HG02759 (cell line): ENCODE measurements around the gene GRIK1.

Experiments used
- ATAC-seq: cut with Tn5 transposase; IDR thresholded peaks from one replicate; pipeline ENCODE4 v1.9.1; 2021; ENCODE audit warnings: mild to moderate bottlenecking, moderate library complexity; ENCODE audit not compliant: unreplicated experiment

Gene GRIK1

DNA sequence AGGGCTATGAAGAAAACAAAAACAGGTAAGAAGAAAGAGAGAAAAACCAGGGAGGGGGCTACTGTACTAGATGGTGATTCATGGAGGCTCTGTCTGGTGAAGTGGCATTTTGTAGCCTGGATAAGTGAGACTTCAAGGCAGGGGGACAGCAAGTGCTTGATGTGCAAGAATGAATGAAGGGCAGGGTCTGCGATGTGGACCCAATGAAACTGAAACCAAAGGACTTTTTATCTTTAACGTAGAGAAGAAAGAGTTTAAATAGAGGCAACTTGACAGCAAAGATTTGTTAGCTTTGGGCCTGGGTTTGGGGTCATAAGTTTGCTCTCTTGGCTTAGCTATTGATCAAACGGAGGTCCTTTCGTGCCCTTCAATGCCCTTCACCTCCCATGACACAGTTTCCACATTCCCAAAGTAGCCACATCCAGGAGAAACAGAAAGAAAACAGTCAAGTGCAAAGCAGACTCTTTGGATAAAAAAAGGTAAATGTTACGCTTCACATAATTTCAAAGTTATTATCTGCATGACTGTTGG is 291.0 kb downstream of the GRIK1 start:
- ATAC-seq = no peak

- ATAC-seq = no peak
These were observed 292.4 kb downstream of the GRIK1 start for GRCh38 chr21:29647353-29647781.

DNA sequence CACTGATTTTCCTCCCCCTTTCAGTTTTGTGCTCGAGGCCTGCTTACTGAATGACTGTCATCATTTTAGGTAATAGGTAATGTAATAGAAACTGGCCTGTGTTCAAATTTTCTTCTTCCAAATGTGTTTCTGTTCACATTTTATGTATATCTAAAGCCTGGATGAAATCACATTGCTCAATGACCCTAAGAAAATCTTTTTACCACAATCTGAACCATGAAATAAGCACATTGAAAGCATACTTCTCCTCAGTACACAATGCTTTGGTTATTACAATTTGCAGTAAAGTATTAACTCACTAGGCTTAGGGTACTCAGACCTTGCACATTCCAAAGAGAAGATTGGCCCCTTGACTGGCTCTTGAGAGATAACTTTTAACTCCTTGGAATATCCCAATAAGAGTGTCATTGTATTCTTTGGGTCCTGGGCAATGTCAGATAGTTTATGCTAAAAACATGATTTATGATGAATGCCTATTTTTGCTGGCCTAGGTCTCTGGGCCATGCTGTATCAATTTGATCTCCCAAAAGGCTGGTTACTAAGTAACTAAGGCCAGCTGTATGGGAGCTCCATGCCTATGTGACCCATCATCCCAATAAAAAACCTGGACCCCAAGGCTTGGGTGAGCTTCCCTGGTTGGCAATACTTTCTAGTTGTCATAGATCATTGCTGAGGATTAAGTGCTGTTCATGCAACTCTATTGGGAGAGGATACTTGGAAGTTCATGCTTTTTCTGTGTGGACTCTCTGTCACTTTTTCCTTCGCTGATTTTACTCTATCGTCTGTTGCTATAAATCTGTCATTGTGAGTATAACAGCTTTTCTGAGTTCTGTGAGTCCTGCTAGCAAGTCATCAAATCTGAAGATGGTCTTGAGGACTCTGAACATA is 293.9 kb downstream of the GRIK1 start:
- ATAC-seq = no peak

GRCh38 chr21:29643289-29643688 is 296.5 kb downstream of the GRIK1 start:
- no peak for ATAC-seq

DNA sequence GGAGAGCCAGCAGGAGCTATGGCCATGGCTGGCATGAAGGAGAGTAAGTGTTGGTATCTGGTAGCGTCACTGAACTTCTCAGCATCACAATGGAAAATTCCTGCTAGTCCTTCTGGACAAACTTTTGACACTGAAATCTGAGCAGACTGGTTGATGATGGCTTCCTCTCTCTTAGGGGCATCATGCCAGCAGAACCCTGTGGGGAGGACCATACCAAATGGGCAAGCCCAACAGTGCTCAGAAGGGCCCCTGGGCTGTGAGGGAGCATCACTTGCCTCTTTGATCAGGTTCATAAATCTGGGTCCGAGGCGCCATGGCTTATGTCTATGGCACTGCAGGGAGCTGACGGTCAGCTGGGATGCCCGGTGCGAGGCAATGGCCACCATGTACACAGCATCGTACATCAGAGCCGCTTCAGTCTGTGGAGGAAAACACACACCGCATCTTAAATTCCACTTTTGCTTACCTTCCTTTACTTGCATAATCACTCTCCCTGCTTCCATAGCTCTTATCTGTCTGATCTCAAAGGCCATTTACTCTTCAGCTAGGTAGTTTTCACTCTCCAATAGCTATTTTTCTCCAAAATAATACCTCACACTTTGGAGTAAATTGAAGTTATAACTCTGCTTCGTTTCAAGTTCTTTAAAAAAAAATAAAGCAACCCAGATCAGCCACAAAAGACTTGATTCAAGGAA is 297.1 kb downstream of the GRIK1 start:
- no peak for ATAC-seq

GRCh38 chr21:29641635-29642550 is 297.9 kb downstream of the GRIK1 start:
- no peak for ATAC-seq

GRCh38 chr21:29641001-29641634 is 298.7 kb downstream of the GRIK1 start:
- ATAC-seq = no peak

DNA sequence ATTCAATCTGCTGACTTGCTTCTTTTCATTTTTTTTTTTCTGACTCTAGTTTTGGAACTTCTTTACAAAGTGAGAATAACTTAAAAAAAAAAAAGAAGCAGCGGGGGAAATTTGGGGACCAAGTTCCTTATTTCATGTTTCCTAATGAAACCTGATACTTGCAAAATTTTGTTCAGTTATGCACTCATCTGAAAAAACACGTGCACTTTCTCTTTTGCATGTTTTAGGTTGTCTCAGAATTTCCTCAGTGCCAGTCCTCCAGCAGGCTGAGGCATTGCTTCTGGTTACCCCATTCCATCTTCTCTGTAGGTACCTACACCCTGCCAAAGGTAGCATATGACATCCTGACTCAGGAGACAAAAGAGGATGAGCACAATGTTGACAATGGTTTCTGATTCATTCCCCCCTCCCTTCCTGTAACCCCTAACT is 299.7 kb downstream of the GRIK1 start:
- ATAC-seq = peak; percentile 60

- ATAC-seq = peak; percentile 36
These were observed 300.3 kb downstream of the GRIK1 start for GRCh38 chr21:29639366-29640079.

DNA sequence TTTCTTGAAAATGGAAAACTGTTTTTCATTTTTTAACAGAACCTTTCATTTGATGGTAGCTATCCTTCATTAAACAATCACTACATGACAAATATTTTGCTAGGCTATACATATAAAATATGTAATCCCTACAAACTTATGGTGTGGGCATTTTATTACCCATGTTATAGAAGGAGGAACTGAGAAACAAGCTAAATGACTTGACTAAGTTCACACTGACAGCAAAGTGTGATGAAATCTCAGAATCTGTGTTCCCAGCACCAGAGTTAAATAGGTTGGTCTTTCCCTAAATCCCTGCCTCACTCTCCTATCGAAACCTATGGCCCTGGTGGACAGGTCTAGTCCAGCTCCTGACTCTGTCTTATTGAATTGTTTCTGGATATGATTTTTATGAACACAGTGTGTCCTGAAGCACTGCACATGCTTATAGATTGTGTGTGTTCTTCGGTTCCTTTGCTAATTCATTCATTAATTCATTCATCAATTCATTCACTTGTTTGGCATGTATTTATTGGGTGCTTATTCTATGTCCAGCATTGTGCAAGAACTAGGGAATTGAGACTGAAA is 301.0 kb downstream of the GRIK1 start:
- ATAC-seq = no peak

DNA sequence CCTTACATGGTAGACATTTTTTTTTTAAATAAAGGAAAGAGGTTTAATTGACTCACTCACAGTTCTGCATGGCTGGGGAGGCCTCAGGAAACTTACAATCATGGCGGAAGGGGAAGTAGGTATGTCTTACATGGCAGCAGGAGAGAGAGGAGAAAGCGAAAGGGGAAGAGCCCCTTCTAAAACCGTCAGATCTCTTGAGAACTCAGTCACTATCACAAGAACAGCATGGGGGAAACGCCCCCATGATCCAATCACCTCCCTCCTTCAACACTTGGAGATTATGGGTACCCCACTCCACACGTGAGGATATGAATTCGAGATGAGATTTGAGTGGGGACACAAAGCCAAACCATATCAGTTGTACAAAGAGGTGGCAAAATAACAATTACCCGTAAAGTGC is 301.7 kb downstream of the GRIK1 start:
- ATAC-seq = no peak

DNA sequence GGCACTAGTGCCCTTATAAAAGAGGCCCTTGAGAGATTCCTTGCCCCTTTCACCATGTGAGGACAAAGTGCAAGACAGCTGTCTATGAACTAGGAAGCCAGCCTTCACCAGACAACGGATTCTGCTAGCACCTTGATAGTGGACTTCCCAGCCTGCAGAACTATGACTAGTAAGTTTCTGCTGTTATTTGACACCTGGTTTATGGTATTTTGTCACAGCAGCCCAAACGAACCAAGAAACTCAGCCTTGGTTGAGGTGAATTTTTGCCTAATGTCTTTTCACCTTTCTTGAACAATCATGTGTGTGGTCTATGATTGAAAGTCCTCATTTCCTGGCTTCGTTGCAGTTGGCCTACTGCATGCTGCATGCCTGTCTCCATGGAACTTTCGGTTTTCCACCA is 302.2 kb downstream of the GRIK1 start:
- ATAC-seq = no peak

GRCh38 chr21:29637134-29637533 is 302.7 kb downstream of the GRIK1 start:
- no peak for ATAC-seq

GRCh38 chr21:29634418-29634817 is 305.4 kb downstream of the GRIK1 start:
- ATAC-seq = no peak

DNA sequence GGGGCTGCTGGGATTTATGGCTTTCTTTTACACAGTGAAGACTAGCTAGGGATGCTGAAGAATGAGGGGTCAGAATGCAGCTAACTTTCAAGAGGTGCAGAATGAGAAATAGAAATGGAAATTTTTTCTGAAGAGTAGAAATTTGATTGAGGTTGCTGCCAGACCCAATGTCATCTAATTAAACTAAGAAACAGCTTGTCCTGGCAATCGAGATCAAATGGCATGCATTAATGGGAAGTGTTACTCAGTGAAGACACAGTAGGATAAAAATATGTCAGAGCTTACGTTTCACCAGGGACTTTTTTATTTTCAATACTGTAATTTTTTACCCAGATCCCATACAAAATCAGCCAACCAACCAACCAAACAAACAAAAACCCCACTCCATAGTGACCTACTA is 306.0 kb downstream of the GRIK1 start:
- ATAC-seq = no peak

GRCh38 chr21:29630441-29630840 is 309.4 kb downstream of the GRIK1 start:
- no peak for ATAC-seq

DNA sequence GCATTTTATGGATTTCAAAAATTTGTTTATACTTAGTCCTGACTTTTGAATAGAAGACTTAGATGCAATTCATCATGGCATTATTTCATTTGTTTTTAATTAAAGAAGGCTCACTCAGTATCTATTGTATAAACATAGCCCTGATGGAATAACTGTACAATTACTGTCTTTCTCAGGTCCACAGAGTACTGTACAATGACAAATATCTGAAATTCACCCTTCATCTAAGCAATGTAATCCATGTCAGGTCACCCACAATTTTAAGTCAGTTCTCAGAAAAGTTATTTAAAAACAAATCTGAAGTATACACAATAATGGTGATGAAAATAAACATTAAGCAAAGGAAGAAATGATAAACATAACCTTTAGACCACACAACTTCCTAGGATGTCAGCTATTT is 311.9 kb downstream of the GRIK1 start:
- no peak for ATAC-seq

- no peak for ATAC-seq
These were observed 312.9 kb downstream of the GRIK1 start for GRCh38 chr21:29626801-29627470.

GRCh38 chr21:29625990-29626389 is 313.8 kb downstream of the GRIK1 start:
- peak; percentile 11 for ATAC-seq
